K562 (cell line): Measurements from ENCODE around the gene MBD3. TPM values are rescaled to one million over a fixed set of nuclear protein-coding genes. Genes with fewer than 3 reads are reported as not detected.

Experiments
- CSDE1 ChIP-seq, 2 experiments: fragments of 450-650 bp; IDR thresholded peaks; 2 replicates each; pipeline ENCODE4 v1.6.1; 2016; ENCODE audit warnings: mild to moderate bottlenecking in 1 of 2
- GATAD2B ChIP-seq: fragments of 450-650 bp; IDR thresholded peaks from 2 replicates; pipeline ENCODE4 v1.6.1; 2017; ENCODE audit warnings: mild to moderate bottlenecking, borderline replicate concordance
- HIVEP1 ChIP-seq: fragments of 250-450 bp; sonication (Bioruptor Pico); IDR thresholded peaks from 2 replicates; pipeline ENCODE4 v1.4.0; 2020; ENCODE audit warnings: mild to moderate bottlenecking
- KAT7 ChIP-seq: sonication (generic); formaldehyde crosslinking; IDR thresholded peaks from 2 replicates; pipeline ENCODE4 v1.8.0; 2022; ENCODE audit warnings: missing genetic modification reagents, mild to moderate bottlenecking, borderline replicate concordance
- NFRKB ChIP-seq: fragments of 450-650 bp; IDR thresholded peaks from 2 replicates; pipeline ENCODE4 v1.6.1; 2016; ENCODE audit warnings: low read depth
- PRMT5 ChIP-seq: sonication (generic); formaldehyde crosslinking; IDR thresholded peaks from 2 replicates; pipeline ENCODE4 v1.5.0; 2020; ENCODE audit warnings: missing genetic modification reagents
- TBL1XR1 ChIP-seq, 2 experiments: IDR thresholded peaks; 2 replicates each; pipeline ENCODE4 v1.6.1; 2012; ENCODE audit warnings: improper control_type of control experiment in 2 of 2, low read length in 2 of 2, mild to moderate bottlenecking in 1 of 2
- TOE1 ChIP-seq, 2 experiments: fragments of 450-650 bp in 1 of 2; sonication (generic) in 1 of 2; formaldehyde crosslinking in 1 of 2; IDR thresholded peaks; 2 replicates each; pipeline versions ENCODE4 v1.7.1 to v1.8.0; 2016 to 2022; ENCODE audit warnings: borderline replicate concordance in 2 of 2, mild to moderate bottlenecking in 2 of 2, antibody characterized with exemption in 1 of 2, inconsistent platforms in 1 of 2, low read depth in 1 of 2, missing genetic modification reagents in 1 of 2, moderate library complexity in 1 of 2
- polyA plus RNA-seq, 8 experiments: library from polyadenylated mRNA; depleted of rRNA in 4 of 8; stranded (reverse) in 5 of 8; unstranded in 3 of 8; fragments of >200 nt; fragmentation: Nextera tagmentation in 2 of 8; fragmentation: Illumina TruSeq in 1 of 8; extraction: Ambion mirVana in 2 of 8; extraction: Trizol in 1 of 8; gene quantifications; 2 replicates each; pipeline versions ENCODE4 v1.2.1 to v1.2.3, GENCODE V29; 2011 to 2014; ENCODE audit warnings: inconsistent platforms in 1 of 8, missing spikeins in 1 of 8
- total RNA-seq, 7 experiments: library from RNA; depleted of rRNA in 6 of 7; stranded (reverse); fragments of >200 nt in 6 of 7; fragmentation: Illumina TruSeq in 2 of 7; extraction: Trizol in 2 of 7; gene quantifications; 2 replicates each; pipeline versions ENCODE4 v1.2.1 to v1.2.3, GENCODE V29; 2011 to 2021; ENCODE audit warnings: low replicate concordance in 1 of 7
- TF ChIP-seq, protein P1 (sequence below): fragments of 250-450 bp; sonication (Bioruptor Pico); IDR thresholded peaks from 2 replicates; pipeline ENCODE4 v1.8.0; 2022; ENCODE audit warnings: moderate library complexity, mild to moderate bottlenecking, inconsistent platforms
- TF ChIP-seq, protein P2 (sequence below): fragments of 200-800 bp; sonication (Bioruptor generic); IDR thresholded peaks from 2 replicates; pipeline ENCODE4 v1.6.1; 2016; ENCODE audit warnings: missing genetic modification characterization, missing compliant biosample characterization
- TF ChIP-seq, protein P3 (sequence below): fragments of 450-650 bp; IDR thresholded peaks from 2 replicates; pipeline ENCODE4 v1.7.1; 2018; ENCODE audit warnings: mild to moderate bottlenecking, low read depth; ENCODE audit not compliant: partially characterized antibody
- TF ChIP-seq, protein P4 (sequence below): IDR thresholded peaks from 2 replicates; pipeline ENCODE4 v1.6.1; 2014; ENCODE audit warnings: antibody characterized with exemption
- TF ChIP-seq, protein P5 (sequence below): sonication (generic); formaldehyde crosslinking; IDR thresholded peaks from 2 replicates; pipeline ENCODE4 v1.8.0; 2022; ENCODE audit warnings: mild to moderate bottlenecking, missing genetic modification reagents

MBD3 gene
- total and polyA plus RNA-seq, 9 of the 15 experiments (the other 6 are each of a cell fraction or from before 2014, with no cell fraction given) = 0.24 to 137 (median 30.9) TPM

DNA sequence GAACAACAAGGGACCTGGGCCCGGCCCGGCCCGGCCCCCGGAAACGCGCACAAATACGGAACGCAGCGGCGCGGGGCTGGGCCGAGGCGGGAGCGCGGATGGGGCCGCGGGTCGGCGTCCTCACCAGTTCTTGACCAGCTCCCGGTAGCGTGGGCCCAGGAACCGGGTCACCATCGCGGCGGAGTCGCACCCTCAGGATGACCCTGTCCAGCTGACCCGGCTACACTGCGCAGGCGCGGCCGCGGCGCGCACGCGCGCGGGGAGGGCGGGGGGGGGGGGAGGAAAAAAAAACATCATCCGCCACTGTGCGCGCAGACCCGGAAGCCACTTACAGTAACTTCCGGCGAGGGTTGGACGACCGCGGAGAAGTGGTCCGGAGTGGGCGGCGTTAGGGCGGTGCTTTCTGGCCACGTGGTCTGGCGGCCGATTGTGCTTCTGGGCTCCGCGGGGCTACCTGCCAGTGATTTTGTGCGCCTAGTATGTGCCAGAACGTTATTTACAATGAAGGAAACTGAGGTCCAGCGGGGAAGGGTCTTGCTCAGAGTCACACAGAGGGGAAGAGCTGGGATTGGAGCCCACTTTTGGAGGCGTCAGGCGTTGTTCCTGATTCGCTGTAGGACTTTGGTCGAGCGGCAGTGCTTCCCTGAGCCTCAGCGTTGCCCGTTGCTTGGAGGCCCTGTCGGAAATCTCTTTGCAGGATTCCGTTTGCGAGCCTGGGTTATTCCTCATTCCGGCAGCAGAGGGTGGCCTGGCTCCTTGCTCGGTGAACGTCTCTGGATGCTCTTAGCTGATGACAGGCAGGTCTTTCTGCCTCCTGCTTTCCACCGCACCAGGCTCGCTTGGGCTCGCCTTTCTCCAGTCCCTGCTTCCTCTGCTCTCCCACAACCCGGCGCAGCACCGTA, 12.8 kb upstream of the MBD3 start, which contains the start of gene UQCR11 (continued):
- TF ChIP-seq, protein P1, sequence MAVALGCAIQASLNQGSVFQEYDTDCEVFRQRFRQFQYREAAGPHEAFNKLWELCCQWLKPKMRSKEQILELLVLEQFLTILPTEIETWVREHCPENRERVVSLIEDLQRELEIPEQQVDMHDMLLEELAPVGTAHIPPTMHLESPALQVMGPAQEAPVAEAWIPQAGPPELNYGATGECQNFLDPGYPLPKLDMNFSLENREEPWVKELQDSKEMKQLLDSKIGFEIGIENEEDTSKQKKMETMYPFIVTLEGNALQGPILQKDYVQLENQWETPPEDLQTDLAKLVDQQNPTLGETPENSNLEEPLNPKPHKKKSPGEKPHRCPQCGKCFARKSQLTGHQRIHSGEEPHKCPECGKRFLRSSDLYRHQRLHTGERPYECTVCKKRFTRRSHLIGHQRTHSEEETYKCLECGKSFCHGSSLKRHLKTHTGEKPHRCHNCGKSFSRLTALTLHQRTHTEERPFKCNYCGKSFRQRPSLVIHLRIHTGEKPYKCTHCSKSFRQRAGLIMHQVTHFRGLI (CRISPR knock-in tag) = no peak
- TF ChIP-seq TOE1 (IDR thresholded peaks at IDR 0.05; ENCODE audit: borderline replicate concordance) (peak; percentile 64; the same call in 1 of the 2 replicates), TOE1 (CRISPR knock-in tag; IDR thresholded peaks at IDR 0.05; ENCODE audit: borderline replicate concordance, low read depth) (no peak), HIVEP1 (CRISPR knock-in tag) (no peak), KAT7 (CRISPR knock-in tag) (peak; percentile 34; the same call in 1 of the 2 replicates), CSDE1 (IDR thresholded peaks at IDR 0.05) (no peak), GATAD2B (0 out of 2 replicates have a peak, but pooled peaks have one; percentile 19), NFRKB (no peak), PRMT5 (CRISPR knock-in tag) (no peak), TBL1XR1 (IDR thresholded peaks at IDR 0.05; ENCODE audit: low read length in 2 of 2) (no peak)
- TF ChIP-seq, protein P2, sequence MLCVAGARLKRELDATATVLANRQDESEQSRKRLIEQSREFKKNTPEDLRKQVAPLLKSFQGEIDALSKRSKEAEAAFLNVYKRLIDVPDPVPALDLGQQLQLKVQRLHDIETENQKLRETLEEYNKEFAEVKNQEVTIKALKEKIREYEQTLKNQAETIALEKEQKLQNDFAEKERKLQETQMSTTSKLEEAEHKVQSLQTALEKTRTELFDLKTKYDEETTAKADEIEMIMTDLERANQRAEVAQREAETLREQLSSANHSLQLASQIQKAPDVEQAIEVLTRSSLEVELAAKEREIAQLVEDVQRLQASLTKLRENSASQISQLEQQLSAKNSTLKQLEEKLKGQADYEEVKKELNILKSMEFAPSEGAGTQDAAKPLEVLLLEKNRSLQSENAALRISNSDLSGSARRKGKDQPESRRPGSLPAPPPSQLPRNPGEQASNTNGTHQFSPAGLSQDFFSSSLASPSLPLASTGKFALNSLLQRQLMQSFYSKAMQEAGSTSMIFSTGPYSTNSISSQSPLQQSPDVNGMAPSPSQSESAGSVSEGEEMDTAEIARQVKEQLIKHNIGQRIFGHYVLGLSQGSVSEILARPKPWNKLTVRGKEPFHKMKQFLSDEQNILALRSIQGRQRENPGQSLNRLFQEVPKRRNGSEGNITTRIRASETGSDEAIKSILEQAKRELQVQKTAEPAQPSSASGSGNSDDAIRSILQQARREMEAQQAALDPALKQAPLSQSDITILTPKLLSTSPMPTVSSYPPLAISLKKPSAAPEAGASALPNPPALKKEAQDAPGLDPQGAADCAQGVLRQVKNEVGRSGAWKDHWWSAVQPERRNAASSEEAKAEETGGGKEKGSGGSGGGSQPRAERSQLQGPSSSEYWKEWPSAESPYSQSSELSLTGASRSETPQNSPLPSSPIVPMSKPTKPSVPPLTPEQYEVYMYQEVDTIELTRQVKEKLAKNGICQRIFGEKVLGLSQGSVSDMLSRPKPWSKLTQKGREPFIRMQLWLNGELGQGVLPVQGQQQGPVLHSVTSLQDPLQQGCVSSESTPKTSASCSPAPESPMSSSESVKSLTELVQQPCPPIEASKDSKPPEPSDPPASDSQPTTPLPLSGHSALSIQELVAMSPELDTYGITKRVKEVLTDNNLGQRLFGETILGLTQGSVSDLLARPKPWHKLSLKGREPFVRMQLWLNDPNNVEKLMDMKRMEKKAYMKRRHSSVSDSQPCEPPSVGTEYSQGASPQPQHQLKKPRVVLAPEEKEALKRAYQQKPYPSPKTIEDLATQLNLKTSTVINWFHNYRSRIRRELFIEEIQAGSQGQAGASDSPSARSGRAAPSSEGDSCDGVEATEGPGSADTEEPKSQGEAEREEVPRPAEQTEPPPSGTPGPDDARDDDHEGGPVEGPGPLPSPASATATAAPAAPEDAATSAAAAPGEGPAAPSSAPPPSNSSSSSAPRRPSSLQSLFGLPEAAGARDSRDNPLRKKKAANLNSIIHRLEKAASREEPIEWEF (CRISPR knock-in tag) = no peak
- TF ChIP-seq, protein P3, sequence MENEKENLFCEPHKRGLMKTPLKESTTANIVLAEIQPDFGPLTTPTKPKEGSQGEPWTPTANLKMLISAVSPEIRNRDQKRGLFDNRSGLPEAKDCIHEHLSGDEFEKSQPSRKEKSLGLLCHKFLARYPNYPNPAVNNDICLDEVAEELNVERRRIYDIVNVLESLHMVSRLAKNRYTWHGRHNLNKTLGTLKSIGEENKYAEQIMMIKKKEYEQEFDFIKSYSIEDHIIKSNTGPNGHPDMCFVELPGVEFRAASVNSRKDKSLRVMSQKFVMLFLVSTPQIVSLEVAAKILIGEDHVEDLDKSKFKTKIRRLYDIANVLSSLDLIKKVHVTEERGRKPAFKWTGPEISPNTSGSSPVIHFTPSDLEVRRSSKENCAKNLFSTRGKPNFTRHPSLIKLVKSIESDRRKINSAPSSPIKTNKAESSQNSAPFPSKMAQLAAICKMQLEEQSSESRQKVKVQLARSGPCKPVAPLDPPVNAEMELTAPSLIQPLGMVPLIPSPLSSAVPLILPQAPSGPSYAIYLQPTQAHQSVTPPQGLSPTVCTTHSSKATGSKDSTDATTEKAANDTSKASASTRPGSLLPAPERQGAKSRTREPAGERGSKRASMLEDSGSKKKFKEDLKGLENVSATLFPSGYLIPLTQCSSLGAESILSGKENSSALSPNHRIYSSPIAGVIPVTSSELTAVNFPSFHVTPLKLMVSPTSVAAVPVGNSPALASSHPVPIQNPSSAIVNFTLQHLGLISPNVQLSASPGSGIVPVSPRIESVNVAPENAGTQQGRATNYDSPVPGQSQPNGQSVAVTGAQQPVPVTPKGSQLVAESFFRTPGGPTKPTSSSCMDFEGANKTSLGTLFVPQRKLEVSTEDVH = peak; percentile 20
- TF ChIP-seq, protein P4, sequence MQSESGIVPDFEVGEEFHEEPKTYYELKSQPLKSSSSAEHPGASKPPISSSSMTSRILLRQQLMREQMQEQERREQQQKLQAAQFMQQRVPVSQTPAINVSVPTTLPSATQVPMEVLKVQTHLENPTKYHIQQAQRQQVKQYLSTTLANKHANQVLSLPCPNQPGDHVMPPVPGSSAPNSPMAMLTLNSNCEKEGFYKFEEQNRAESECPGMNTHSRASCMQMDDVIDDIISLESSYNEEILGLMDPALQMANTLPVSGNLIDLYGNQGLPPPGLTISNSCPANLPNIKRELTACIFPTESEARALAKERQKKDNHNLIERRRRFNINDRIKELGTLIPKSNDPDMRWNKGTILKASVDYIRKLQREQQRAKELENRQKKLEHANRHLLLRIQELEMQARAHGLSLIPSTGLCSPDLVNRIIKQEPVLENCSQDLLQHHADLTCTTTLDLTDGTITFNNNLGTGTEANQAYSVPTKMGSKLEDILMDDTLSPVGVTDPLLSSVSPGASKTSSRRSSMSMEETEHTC = no peak
- TF ChIP-seq, protein P5, sequence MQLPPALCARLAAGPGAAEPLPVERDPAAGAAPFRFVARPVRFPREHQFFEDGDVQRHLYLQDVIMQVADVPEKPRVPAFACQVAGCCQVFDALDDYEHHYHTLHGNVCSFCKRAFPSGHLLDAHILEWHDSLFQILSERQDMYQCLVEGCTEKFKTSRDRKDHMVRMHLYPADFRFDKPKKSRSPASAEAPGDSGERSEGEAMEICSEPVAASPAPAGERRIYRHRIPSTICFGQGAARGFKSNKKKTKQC (CRISPR knock-in tag) = 0 out of 2 replicates have a peak, but pooled peaks have one; percentile 13
